ENCODE data around the gene TRIP11.

TRIP11 gene

DNA sequence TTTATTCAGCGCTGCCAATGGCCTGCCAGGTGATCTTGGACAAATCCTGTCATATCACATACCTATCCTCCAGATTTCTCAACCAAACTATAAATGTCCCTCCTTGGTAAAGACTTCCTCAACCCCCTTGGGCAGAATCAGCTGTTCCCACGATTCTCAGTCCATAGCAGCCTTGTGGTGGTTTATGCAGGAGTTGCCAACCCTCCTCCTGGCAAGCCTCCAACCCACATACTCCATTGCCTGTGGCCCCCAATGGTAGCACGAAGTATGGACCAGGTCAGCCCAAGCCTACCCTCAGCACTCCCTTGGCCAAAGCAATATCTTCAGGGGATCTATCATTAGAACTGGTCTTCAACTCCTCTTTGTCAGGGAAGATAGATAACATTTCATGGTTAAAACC lies 119.3 kb downstream of the TRIP11 start:
- DNase-seq: no peak

DNA sequence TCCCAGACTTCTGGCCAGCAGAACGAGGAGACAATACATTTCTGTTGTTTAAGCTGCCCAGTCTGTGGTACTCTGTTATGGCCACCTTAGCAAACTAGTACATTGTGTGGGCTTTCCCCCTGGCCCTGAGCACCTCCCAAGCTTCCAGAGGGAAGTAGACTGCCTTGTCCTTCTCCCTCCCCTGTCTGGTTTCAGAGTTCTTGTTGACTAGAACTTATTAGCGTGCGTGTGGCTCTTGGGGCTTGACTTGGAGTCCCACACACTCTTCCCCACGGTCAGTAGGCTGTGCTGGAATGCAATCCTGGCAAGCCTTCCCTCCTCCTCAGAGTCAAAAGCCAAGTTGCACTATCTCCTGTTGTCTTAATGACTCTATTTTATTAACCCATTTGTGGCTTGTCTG lies 120.0 kb downstream of the TRIP11 start:
- no peak for DNase-seq

DNA sequence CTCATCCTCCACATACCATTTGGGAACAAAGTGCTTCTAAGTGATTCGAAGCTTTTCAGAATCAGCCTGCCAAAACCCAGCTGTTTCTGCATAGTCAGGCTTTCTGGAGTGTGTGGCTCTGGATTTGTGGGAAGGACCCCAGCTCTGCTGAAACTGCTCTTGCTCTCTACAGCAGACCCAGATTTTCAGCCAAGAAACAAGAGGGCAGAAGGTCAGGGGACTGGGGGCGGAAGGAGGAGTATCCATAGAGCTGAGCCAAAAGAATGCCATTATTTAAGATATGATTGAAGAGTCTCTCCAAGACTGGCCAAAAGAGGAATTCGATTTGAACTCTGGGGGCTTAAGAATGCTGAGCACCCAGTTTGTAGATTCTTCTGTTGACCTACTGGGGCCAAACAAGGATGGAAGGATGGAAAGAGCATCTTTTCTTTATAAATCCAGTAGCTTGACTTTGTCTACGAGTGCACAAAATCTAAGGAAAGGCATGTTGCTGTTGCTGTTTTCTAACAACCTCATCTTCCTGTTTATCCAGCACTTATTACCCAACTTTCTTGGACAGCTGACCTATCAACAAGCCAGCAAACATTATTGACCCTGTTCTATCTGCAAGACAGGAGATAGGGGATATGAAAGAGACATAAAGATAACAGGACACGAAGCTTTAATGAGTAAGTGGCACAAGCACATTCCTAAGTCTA lies 121.5 kb downstream of the TRIP11 start:
- no peak for DNase-seq
